NCI-H2196 (cell line): Measurements from ENCODE around the gene ITFG2.
"Not testable (repeated sequence)": the region's sequence is repeated elsewhere in the genome, so short reads cannot be mapped to it uniquely, and the experiment has no call there.

Experiments used
- DNase-seq: peaks from one replicate; lab custom pipeline; 2025; ENCODE audit not compliant: unreplicated experiment; lab: John Stamatoyannopoulos, UW

Gene ITFG2

DNA sequence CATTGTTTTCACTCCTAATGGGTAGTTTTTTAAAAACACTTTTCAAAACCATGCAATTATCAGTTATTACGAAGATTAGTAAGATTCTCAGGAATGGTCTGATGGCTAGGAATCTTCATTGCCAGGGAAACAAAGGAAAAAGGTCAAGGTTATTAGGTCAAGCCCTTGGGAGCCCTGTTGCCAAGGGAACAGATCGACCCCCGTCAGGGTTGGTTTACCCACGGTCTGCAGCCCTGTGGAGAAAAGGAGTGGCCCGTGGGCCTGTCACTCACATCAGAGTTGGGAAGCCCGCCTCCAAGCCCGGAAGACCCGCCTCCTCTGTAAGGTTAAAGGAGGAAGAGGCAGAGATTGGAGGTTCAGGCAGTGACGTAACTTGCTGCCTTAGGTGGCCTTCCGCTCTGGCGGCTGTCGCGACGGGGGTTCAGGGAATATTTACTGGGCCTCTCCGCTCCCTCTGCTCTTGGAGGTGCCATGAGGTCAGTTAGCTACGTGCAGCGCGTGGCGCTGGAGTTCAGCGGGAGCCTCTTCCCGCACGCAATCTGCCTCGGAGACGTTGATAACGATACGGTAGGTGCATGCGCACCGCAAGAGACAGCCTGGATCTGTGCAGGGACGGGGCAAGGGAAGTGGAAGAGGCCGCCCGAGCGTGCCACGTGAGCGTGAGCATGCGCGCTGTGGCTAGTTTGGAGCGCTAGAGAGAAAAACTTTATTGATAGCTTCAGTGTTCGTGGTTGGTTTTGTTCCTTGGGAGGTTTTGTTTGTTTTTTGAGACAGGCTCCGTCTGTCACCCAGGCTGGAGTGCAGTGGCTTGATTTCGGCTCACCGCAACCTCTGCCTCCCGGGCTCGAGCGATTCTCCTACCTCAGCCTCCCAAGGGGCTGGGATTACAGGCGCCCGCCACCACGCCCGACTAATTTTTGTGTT, at the start of gene ITFG2:
Gene ITFG2 (plus strand): TSS at position 379 of the 924 bp plus-strand sequence. CDS start 93 bp downstream, at position 472.
- DNase-seq = peak; percentile 91

DNA sequence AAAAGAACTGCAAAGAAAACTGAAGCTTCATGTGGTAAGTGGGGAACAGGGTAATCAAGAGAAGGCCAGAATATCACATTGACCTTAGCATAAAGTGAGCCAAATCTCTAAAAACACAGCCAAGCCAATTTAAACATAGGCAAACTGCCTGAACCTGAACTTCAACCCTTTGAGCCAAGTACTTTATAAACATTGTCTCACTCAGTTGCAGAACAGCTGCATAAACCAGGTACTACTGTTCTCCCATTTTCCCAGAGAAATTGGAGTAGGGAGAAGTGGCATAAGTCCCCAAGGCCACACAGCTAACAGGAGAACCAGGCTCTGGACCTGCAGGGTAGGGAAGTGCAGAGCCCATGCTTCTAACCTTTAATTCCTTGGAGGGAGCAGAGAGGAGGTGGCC, 48.1 kb upstream of the ITFG2 start:
- no peak for DNase-seq

GRCh38 chr12:2765052-2765451, 47.4 kb upstream of the ITFG2 start:
- no peak for DNase-seq

- no peak for DNase-seq
Measured at GRCh38 chr12:2765608-2766007, 46.9 kb upstream of the ITFG2 start.

GRCh38 chr12:2768224-2768961, 44.1 kb upstream of the ITFG2 start:
- no peak for DNase-seq

GRCh38 chr12:2769866-2770533, 42.5 kb upstream of the ITFG2 start:
- DNase-seq = no peak

- DNase-seq = not testable (repeated sequence)
Measured at GRCh38 chr12:2770544-2770943, 41.9 kb upstream of the ITFG2 start.

- DNase-seq = no peak
Measured at GRCh38 chr12:2772370-2772769, 40.1 kb upstream of the ITFG2 start.

DNA sequence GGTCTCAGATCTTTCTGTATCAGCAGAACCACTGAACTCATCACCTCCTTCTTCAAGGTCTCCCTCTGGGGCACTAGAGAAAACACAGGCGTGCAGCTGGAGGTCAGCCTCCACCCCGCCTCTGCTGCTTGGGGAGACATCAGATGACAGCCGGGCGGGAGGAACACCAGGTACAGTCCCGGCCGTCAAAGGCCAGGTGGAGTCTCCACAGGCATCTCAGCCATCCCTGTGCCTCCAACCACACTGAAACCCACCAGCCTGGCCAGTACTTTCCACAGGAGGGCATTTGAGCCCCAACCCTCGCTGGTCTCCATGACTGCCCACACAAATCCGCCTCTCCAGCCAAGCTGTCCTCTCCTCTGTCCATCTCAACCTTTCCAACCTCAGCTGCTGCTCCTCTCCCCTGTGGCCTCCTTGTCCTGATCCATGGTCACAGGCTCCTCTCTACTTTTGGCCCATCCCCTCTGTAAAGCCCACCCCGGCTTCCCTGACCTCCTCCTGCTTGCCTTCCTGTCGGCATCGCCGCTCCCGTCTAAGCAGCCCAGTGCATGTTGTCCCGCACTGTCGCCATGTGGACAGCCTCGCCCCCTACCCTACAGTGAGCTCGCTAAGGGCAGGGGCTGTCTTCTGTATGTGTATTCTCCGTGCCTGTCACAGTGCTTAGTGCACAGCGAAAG, 39.1 kb upstream of the ITFG2 start:
- no peak for DNase-seq

DNA sequence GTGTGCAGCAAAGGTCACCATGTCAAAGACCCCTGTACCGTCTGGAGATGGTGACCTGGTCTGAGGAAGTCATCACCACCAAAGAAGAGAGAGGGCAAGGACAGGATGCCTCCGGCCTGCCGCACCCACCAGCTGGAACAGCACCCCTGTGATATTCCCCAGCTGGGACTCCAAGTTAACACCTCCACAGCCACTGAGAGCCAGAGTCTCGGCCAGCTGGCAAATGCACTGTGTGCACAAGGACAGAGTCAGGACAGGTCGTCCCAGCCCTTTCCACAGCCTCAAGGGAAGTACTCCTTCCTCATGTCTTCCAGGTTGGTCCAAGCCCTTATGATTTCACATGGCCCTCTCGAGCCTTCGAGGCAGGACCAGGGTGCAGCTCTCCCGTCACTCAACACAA, 37.0 kb upstream of the ITFG2 start:
- DNase-seq = no peak

- DNase-seq = no peak
Measured at GRCh38 chr12:2776129-2776806, 36.2 kb upstream of the ITFG2 start.

DNA sequence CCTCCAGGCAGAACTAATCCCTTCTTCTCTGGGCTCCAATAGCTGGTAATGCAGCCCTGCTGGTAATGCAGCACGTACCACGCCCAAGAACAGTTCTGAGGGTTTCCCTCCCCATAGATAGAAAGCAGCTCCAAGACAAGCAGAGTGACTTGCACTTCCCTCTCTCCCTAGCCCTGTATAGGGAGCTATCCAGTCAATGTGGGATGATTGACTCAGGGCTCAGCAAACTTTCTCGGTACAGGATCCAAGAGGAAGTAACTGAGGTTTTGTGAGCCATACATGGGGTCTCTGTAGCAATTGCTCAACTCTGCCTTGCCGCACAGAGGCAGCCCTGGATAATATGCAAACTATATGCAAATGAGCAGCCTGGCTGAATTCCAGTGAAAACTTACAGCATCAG, 33.2 kb upstream of the ITFG2 start:
- DNase-seq = no peak

- DNase-seq = peak; percentile 36
Measured at GRCh38 chr12:2783936-2784600, 28.4 kb upstream of the ITFG2 start.

DNA sequence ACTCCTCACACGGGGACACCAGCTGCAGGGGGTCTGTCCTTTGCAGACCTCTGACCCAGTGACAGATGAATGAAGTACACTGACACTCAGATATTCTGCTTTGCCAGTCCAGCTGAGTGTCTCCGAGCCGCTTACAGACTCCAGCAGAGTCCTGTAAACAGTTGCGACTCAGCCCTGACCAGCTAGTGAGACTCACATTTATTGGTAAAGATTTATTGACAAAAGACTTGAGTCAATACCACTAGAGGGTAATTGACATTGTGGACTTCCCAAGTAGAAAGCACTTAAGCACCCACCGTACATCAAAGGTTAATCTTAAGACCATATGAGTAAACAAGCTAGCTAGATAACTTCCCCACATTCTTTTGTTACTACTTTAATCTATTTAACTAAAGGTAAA, 27.5 kb upstream of the ITFG2 start:
- no peak for DNase-seq

DNA sequence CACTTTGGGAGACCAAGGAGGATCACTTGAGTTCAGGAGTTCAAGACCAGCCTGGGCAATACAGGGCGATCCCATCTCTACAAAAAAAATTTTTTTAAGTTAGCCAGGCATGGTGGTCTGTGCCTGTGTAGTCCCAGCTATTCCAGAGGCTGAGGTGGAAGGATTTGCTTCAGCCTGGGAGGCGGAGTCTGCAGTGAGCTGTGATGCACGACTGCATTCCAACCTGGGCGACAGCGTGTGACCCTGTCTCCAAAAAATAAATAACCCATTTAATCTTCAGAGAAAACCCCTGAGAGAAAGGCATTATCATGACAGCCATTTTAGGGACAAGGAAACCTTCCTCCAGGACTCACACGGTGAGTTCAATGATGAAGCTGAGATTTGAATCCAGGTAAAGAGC, 21.4 kb upstream of the ITFG2 start:
- no peak for DNase-seq

- DNase-seq = no peak
Measured at GRCh38 chr12:2792671-2793500, 19.6 kb upstream of the ITFG2 start.

DNA sequence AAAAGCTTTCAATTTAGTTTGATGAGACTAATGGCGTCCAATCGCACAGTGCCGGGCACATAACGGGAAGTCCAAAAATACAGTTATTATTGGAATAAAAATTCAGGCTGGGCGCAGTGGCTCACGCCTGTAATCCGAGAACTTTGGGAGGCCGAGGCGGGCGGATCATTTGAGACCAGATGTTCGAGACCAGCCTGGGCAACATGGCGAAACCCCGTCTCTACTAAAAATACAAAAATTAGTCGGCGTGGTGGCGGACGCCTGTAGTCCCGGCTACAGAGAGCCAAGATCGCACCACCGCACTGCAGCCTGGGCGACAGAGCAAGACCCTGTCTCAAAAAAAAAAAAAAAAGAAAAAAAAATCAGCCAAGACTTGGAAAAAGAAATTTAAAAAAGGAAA, 18.9 kb upstream of the ITFG2 start:
- no peak for DNase-seq

DNA sequence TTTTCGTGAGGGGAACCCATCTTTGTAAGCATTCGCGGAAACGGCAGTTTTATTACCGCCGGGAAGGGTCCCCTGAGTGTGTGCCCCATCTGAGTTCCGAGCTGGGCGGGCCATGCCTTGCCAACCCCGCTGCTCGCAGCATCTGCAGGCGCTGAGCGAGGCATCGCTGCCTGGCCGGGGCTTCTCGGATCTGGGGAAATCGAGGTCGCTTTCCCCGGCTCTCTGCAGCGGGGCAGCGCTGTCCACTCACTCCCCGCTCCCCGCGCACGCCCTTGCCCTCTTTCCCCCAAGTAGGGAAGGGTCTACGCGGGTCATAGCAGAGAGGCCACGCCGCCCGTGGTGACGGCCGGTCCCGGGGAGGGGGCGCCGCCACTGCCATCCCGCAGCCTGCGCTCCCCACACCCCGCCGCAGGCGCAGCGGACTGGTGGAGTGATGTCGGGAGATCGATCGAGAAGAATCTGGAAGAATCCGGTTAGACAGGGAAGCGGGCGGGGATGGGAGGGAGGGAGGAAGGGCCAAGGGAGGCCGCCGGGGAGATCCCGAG, 18.2 kb upstream of the ITFG2 start:
- DNase-seq = no peak
